VCaP (cell line): ENCODE results near the gene TXNDC17.

Source experiments
- H3K27ac ChIP-seq: fragments of 450-650 bp; 2 replicates; pipeline ENCODE4 v1.5.1; 2017
- TF ChIP-seq, protein P1 (sequence below): fragments of 450-650 bp; conservative IDR thresholded peaks from 2 replicates; pipeline ENCODE4 v1.5.1; 2017; ENCODE audit warnings: mild to moderate bottlenecking, moderate library complexity

TXNDC17 gene

DNA sequence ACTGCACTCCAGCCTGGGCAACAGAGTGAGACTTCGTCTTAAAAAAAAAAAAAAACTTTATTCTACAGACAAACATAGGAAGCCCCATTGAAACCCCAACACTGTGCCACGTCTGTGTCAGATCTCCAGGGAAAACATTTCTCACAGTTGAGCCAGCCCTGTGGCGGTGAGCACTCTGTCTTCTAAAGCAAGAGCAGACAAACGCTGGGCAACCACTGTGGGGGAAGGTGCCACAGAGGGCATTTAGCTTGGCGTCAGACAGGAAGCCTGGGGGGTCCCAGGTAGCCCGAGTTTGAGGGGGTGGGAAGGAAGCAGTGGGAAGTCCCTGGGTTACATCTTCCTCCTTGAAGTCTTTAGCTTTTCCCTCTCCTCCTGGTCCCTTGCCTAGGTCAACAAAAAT, 26.7 kb downstream of the TXNDC17 start:
- TF ChIP-seq, protein P1, sequence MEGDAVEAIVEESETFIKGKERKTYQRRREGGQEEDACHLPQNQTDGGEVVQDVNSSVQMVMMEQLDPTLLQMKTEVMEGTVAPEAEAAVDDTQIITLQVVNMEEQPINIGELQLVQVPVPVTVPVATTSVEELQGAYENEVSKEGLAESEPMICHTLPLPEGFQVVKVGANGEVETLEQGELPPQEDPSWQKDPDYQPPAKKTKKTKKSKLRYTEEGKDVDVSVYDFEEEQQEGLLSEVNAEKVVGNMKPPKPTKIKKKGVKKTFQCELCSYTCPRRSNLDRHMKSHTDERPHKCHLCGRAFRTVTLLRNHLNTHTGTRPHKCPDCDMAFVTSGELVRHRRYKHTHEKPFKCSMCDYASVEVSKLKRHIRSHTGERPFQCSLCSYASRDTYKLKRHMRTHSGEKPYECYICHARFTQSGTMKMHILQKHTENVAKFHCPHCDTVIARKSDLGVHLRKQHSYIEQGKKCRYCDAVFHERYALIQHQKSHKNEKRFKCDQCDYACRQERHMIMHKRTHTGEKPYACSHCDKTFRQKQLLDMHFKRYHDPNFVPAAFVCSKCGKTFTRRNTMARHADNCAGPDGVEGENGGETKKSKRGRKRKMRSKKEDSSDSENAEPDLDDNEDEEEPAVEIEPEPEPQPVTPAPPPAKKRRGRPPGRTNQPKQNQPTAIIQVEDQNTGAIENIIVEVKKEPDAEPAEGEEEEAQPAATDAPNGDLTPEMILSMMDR: no peak
- H3K27ac ChIP-seq: no peak overlapping the region

DNA sequence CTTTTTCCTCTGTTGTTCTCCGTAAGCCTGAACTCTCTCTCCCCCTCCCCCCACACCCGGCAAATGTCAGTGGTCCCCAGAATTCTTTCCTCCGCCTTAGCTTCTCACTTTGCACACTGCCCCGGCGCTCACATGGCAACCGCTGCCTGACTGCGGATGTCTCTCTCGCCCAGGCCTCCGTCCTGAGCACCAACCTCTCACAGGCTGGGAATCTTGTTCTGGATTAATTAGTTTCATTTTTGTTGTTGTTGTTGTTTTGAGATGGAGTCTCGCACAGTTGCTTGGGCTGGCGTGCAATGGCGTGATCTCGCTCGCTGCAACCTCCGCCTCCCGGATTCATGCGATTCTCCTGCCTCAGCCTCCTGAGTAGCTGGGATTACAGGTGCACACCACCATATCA, 27.4 kb downstream of the TXNDC17 start:
- no peak overlapping the region for H3K27ac ChIP-seq
- TF ChIP-seq, protein P1: no peak

DNA sequence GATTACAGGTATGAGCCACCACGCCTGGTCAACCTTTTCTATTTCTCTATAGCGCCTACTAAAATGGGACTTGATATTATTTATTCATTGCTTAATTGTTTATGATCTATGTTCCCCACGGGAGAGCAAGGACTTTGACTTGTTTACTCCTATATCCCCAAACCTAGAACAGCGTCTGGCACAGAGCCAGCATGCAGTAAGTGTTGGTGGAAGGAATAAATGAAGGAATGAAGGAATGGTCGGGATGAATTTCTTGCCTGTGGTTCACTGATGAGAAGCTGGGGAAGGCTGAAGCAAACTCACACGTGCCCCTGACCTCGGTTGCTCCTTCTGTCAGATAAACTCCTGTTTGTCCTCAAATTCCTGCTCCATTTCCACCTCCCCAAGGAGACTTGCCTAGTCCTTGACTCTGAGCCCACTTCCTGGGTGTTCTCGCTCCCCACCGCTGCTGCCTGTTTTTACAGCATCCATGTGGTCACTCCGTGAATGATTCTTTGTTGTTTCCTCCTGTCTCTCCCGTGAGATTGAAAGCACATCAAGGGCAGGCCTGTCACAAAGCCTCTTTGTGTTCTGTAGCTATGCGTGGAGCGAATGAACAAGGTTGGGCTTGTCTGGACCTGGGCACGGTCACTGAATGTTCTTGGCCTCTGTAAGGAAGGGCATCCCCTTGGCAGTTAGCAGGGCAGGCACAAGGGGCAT, 28.0 kb downstream of the TXNDC17 start:
- H3K27ac ChIP-seq: no peak overlapping the region

DNA sequence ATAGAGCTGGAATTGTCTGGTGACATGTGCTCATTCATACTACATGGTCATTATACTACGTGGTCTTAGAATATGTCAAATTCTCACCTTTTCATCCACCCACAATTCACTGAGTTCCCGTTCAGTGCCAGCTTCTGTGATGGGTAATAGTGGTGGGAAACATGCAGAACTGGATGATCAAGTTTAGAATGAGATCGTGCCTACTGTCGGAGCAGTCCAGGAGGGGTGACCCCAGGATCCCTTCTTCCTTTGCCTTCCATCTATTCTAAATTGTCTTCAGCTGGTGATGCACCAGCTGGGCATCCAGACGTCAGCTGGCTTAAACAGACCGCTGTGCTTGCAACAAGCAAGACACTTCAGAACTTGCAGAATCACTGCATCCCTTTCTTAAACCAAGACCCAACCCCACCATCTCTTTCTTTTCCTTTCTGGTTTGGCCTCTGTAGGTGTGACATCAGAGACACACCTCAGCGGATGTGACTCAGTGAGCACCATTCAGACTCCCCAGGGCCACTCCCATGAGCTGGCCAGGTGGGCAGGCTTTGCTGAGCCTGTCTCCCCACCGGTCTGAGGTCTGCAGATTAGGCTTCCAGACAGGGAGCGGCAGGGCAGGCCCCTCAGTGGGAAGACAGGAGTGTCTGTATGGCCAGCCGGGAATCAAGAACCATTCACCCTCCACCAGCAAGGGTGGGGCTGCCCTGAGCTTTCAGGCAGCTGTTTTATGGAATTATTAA, 28.8 kb downstream of the TXNDC17 start:
- TF ChIP-seq, protein P1: no peak
- no peak overlapping the region for H3K27ac ChIP-seq

More for the DNA sequence above, 28.0 kb downstream of the TXNDC17 start:
- TF ChIP-seq, protein P1: no peak

DNA sequence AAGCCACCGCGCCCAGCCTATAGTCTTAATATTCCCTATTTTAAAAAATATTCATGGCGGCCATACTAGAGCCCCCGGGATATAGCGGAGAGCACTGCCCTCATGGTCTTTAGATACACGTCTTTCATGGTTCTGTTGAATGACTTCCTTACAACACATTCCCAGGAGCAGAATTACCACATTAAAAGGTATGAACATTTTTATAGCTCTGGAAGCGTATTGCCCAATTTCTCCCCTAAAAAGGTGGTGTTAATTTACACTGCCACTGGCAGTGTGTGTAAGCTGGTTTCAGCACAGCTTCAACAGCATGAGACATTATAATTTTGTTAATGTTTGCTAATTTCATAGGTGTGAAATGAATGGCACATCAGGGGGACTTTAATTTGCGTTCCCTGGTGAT, 29.7 kb downstream of the TXNDC17 start:
- TF ChIP-seq, protein P1: no peak
- no peak overlapping the region for H3K27ac ChIP-seq

DNA sequence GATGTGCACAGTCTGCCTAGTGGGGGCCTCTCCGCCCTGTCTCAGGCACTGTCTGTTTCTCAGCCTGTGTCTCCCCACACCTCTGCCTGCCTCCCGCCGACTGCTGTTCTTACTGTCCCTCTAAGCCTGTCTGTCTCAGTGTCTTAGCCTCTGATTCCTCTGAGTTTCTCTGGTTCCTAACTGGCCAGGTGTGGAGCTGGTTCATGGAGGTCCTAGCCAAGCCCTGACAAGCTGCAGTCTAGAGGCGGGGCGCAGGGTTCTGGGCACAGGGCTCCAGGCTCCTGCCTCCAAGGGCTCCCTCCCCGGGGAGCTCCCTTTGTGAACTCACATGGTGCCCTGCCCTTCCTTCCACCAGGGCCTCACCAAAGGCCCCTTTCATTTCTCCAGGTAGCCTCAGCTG, 30.1 kb downstream of the TXNDC17 start:
- TF ChIP-seq, protein P1: no peak

DNA sequence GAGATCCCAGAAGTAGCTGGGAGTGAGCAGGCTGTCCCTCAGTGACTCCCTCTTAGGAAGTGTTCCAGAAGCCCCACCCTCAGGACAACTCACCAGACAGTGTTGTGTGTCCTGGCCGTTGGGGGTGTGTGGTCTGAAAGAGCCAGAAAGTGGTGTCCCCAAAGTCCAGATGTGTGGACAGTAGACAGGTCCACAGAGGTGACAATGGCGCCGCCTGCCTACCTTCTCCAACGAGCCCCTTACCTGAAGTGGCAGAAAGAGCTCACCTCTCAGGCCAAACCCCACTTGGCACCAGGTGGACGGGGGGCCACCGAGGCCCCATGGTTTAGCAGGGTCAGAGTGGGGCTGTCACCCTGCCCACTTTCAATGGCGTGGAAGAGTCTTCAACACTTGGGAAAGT, 30.6 kb downstream of the TXNDC17 start:
- TF ChIP-seq, protein P1: no peak
- no peak overlapping the region for H3K27ac ChIP-seq

More for the DNA sequence above, 30.1 kb downstream of the TXNDC17 start:
- H3K27ac ChIP-seq: no peak overlapping the region
